ENCODE measurements around the gene SPOCK1.

The SPOCK1 gene

DNA sequence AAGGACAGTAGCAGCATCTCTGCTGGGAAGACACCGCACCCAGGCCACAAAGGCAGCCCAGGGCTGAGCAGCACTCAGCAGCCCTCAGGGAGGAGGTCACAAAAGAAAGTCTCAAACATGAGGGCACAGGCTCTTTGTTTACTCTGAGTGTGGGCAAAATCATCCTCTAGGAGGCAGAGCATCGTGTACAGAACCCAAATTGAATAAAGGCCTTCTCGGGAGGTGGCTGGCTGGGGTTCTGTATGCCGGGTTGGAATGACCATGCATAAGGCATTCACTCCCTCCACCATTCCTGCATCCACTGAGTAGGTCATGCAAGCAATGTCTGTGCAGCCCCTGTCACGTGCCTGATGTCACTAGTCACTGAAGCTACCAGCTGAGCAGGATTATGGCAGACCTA, 412.8 kb downstream of the SPOCK1 start:
- in situ Hi-C loops (cut with MboI; ENCODE audit: low sequenced_read_pairs) = no loop called here

GRCh38 chr5:137085206-137085605, 413.9 kb downstream of the SPOCK1 start:
- in situ Hi-C loops (cut with MboI; ENCODE audit: low sequenced_read_pairs) = no loop called here

DNA sequence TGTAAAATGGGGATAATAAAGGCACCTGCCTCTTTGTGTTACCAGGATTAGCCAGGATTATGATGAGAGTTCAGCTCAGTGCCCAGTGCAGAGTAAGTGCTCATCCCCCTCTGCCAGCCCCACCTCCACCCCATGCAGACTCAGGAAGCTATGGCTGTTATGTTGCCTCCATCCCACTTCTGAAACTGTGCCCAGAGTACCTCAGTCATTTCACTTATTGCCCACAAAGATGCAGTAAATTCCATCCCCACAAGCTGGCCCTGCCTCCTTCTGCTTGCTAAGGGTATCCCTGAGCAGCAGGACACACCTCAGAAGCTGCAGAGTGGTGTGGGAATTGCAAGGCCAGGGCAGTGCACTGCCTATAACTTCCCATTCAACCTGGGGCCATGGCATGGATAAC, 415.1 kb downstream of the SPOCK1 start:
- in situ Hi-C loops (cut with MboI; ENCODE audit: low sequenced_read_pairs) = no loop called here

GRCh38 chr5:137082951-137083350, 416.2 kb downstream of the SPOCK1 start:
- in situ Hi-C loops (cut with MboI; ENCODE audit: low sequenced_read_pairs) = no loop called here

- in situ Hi-C loops (cut with MboI; ENCODE audit: low sequenced_read_pairs) = no loop called here
Measured at GRCh38 chr5:137078171-137078665, 420.9 kb downstream of the SPOCK1 start.

- in situ Hi-C loops (cut with MboI; ENCODE audit: low sequenced_read_pairs) = no loop called here
Measured at GRCh38 chr5:137075163-137075970, 423.8 kb downstream of the SPOCK1 start.

- in situ Hi-C loops (cut with MboI; ENCODE audit: low sequenced_read_pairs) = no loop called here
Measured at GRCh38 chr5:137073189-137073588, 425.9 kb downstream of the SPOCK1 start.

- in situ Hi-C loops (cut with MboI; ENCODE audit: low sequenced_read_pairs) = no loop called here
Measured at GRCh38 chr5:137072361-137073115, 426.6 kb downstream of the SPOCK1 start.

- in situ Hi-C loops (cut with MboI; ENCODE audit: low sequenced_read_pairs) = no loop called here
Measured at GRCh38 chr5:137071931-137072330, 427.2 kb downstream of the SPOCK1 start.

DNA sequence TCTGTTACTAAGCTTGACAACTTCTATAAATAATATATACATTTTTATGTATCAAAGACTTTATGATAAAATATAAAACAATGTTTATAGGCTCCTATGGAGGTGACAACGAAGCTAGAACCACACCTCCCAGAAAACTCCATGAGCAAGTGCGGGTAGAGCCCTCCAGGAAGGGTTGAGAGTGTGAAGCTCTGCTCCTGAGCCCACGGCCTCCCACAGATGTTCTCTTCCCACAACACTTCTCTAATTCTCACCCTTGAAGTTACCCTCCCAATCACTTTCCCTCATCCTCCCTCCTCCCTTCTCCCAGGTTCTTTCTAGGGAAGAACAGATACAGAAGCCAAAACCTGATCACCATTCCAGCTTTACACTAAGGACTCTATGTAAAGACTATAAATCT, 427.6 kb downstream of the SPOCK1 start:
- in situ Hi-C loops (cut with MboI; ENCODE audit: low sequenced_read_pairs) = no loop called here

DNA sequence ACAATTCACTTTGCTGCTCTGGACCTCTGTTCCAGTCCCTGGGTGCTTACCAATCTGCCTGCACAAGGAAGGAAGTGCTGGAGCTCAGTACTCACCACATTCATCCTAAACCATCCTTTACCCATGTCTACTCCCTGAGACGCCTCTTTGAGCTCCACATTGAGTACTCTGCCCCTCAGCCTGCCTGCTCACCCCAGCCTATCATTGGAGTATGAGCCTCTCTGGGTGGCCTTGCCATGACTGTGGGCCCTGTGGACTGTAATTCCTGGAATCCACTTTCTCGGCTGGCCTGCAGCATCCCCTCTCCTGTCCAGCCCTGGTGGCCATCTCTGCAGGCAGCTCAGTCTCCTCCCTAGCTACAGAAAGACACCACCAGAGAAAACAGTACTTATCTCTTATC, 428.6 kb downstream of the SPOCK1 start:
- in situ Hi-C loops (cut with MboI; ENCODE audit: low sequenced_read_pairs) = no loop called here

DNA sequence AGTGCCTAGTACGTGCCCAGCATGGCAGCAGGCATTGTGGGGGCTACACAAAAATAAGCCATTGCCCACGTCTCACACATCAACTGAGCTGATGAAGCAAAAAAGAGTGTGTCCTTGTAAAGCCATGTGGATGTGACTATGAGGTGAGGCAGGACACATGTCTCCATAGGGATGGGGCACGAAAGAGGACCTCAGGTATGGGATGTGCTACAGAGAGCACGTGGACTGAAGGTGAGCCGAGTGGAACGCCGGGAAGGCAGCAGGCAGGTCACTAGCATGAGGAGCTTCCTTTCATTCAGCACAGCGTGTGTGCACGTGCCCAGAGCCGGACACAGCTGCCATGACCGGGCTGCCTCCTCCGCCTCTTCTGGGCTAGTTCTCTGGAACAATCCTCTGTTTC, 429.8 kb downstream of the SPOCK1 start:
- in situ Hi-C loops (cut with MboI; ENCODE audit: low sequenced_read_pairs) = no loop called here

DNA sequence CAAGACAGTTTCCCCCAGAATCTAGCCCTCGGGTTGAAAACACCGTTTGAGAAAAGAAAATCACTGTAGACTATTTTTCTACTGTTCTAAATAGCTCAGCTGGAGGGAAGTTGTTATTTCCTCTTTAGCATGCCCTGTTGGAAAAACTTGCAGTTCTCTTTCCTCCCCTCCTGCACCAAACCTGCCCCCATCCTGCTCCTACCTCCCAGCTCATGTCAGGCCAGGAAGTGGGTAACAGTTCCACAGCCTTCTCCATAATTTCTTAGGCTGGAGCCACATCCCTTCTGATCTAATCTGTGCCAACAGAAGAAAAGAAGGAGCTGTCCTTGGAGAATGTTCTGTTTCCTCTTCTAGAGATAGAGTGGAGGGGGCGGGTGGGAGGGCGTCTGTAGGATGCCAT, 437.7 kb downstream of the SPOCK1 start:
- in situ Hi-C loops (cut with MboI; ENCODE audit: low sequenced_read_pairs) = no loop called here

- in situ Hi-C loops (cut with MboI; ENCODE audit: low sequenced_read_pairs) = no loop called here
Measured at GRCh38 chr5:137058089-137058488, 441.0 kb downstream of the SPOCK1 start.

DNA sequence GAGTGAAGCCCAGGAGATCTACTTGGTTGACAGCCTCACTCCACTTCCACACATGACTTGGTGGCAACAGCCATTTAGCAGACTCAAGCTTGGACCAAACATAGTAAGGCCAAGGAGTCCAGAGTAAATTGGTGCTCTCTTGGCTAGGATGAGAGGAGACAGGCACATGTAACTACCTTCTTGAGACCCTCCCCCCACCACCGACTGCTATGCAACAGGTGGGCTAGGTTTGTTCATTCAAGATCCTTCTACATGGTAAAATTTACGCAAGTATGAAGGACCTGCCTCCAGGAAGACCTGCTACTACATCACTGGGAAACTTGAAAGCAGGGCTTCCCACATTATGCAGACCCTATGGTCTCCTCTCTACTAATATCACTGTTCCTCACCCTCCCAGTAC, 442.4 kb downstream of the SPOCK1 start:
- in situ Hi-C loops (cut with MboI; ENCODE audit: low sequenced_read_pairs) = no loop called here

- in situ Hi-C loops (cut with MboI; ENCODE audit: low sequenced_read_pairs) = no loop called here
Measured at GRCh38 chr5:137055271-137055872, 443.8 kb downstream of the SPOCK1 start.

DNA sequence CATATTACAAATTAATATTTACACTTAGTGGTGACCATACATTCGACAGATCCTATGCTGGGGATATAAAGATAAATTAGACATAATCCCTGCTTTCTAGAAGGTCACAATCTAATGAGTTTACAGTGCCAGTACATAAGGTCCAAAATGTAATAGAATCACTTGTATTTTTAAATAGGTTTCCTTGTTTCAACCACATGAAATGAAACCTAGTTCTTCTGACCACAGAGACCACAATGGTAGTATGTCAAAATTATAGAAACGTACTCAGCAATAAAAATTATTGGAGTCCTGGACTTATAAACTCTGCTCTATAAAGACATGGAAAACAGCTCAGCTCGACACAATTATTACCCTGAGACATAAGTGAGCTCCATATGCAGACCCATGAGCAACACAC, 444.3 kb downstream of the SPOCK1 start:
- in situ Hi-C loops (cut with MboI; ENCODE audit: low sequenced_read_pairs) = no loop called here

- in situ Hi-C loops (cut with MboI; ENCODE audit: low sequenced_read_pairs) = no loop called here
Measured at GRCh38 chr5:137054335-137054734, 444.8 kb downstream of the SPOCK1 start.

- in situ Hi-C loops (cut with MboI; ENCODE audit: low sequenced_read_pairs) = no loop called here
Measured at GRCh38 chr5:137051161-137051560, 448.0 kb downstream of the SPOCK1 start.

GRCh38 chr5:137040641-137041340, 458.3 kb downstream of the SPOCK1 start:
- in situ Hi-C loops (cut with MboI; ENCODE audit: low sequenced_read_pairs) = no loop called here

DNA sequence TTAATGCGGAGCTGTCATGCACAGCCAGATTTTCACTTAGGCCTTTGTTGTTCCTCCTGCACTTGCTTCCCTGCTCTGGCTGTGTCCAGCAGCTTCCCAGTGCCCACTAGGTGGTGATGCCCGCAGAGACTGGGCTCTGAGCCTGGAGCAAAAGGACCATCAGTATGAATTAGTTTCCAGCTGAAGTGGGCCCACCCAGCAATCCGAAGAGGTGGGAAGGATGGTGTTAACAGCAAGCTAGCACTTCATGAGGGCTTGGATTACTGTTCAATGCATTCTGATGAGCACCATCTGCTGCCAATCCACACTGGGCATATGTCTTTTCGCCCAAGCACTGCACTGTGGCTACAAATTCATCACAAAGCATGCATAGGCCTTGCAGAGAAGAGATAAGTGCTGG, 459.1 kb downstream of the SPOCK1 start:
- in situ Hi-C loops (cut with MboI; ENCODE audit: low sequenced_read_pairs) = no loop called here

Data from HL-60/S4 treated with retinoic acid at 250 ng/mL for 4 days and 3 days (cell line).